WTC11 (cell line): ENCODE data around the gene RHOT2. TPM values are rescaled to one million over a fixed set of nuclear protein-coding genes. Genes with fewer than 3 reads are reported as not detected.
"Not testable (repeated sequence)": the region's sequence is repeated elsewhere in the genome, so short reads cannot be mapped to it uniquely, and the experiment has no call there.

Experiments
- ATAC-seq: fragments of 200-7000 bp; cut with Tn5 transposase; 2 replicates; pipeline ENCODE4 v1.10.0; 2021; ENCODE audit warnings: mild to moderate bottlenecking, moderate library complexity
- CTCF ChIA-PET: fragments of 300-600 bp; sonication (Branson Sonifier 250); formaldehyde crosslinking; loops from one replicate; lab custom pipeline; 2021; ENCODE audit warnings: antibody characterized with exemption; lab: Charles Lee
- POLR2A ChIA-PET: fragments of 350-600 bp; sonication (Branson Sonifier 250); formaldehyde crosslinking; loops from one replicate; lab custom pipeline; 2021; ENCODE audit warnings: antibody characterized with exemption; lab: Charles Lee
- DNase-seq: peaks from one replicate; pipeline ENCODE4 v3.0.0; 2021; ENCODE audit warnings: low spot score
- H3K27ac Mint-ChIP-seq: 2 replicates; pipeline ENCODE4 v1.8.0; 2021; ENCODE audit warnings: mixed read lengths
- H3K27me3 Mint-ChIP-seq: 2 replicates; pipeline ENCODE4 v1.8.0; 2021; ENCODE audit warnings: low read depth, mild to moderate bottlenecking, moderate library complexity, mixed read lengths
- H3K36me3 Mint-ChIP-seq: 2 replicates; pipeline ENCODE4 v1.8.0; 2021; ENCODE audit warnings: mixed read lengths
- H3K4me1 Mint-ChIP-seq: 2 replicates; pipeline ENCODE4 v1.8.0; 2022; ENCODE audit warnings: mixed read lengths
- H3K4me3 Mint-ChIP-seq: 2 replicates; pipeline ENCODE4 v1.8.0; 2021; ENCODE audit warnings: mild to moderate bottlenecking, moderate library complexity, mixed read lengths
- H3K9me3 Mint-ChIP-seq: 2 replicates; pipeline ENCODE4 v1.8.0; 2021; ENCODE audit warnings: mixed read lengths
- ETV6 ChIP-seq: sonication (generic); formaldehyde crosslinking; IDR thresholded peaks from 2 replicates; pipeline ENCODE4 v1.8.1; 2022; ENCODE audit warnings: mild to moderate bottlenecking, missing genetic modification reagents
- FOXJ3 ChIP-seq: sonication (generic); formaldehyde crosslinking; IDR thresholded peaks from 2 replicates; pipeline ENCODE4 v1.9.0; 2021; ENCODE audit warnings: missing genetic modification reagents, mild to moderate bottlenecking, borderline replicate concordance
- FOXK1 ChIP-seq: sonication (generic); formaldehyde crosslinking; IDR thresholded peaks from 2 replicates; pipeline ENCODE4 v1.8.0; 2022; ENCODE audit warnings: mild to moderate bottlenecking, moderate library complexity, missing genetic modification reagents
- GABPB1 ChIP-seq: sonication (generic); formaldehyde crosslinking; IDR thresholded peaks from 2 replicates; pipeline ENCODE4 v1.8.1; 2023; ENCODE audit warnings: mild to moderate bottlenecking, missing genetic modification reagents
- HMGA2 ChIP-seq: fragments of 250-450 bp; sonication (Bioruptor Pico); IDR thresholded peaks from 2 replicates; pipeline ENCODE4 v1.4.0; 2021; ENCODE audit warnings: mild to moderate bottlenecking, moderate library complexity
- JAZF1 ChIP-seq: fragments of 250-450 bp; sonication (Bioruptor Pico); IDR thresholded peaks from 2 replicates; pipeline ENCODE4 v1.9.0; 2021; ENCODE audit warnings: moderate library complexity, mild to moderate bottlenecking, inconsistent platforms
- NR1H2 ChIP-seq: sonication (generic); formaldehyde crosslinking; IDR thresholded peaks from 2 replicates; pipeline ENCODE4 v1.9.0; 2021; ENCODE audit warnings: mild to moderate bottlenecking, moderate library complexity, missing genetic modification reagents
- NR2C2 ChIP-seq: sonication (generic); formaldehyde crosslinking; IDR thresholded peaks from 2 replicates; pipeline ENCODE4 v1.8.0; 2022; ENCODE audit warnings: mild to moderate bottlenecking, missing genetic modification reagents
- RELA ChIP-seq: sonication (generic); formaldehyde crosslinking; IDR thresholded peaks from 2 replicates; pipeline ENCODE4 v1.8.1; 2022; ENCODE audit warnings: missing genetic modification reagents, mild to moderate bottlenecking, borderline replicate concordance
- RORB ChIP-seq: fragments of 250-450 bp; sonication (Bioruptor Pico); IDR thresholded peaks from 2 replicates; pipeline ENCODE4 v1.9.0; 2021; ENCODE audit warnings: mild to moderate bottlenecking
- SP1 ChIP-seq: sonication (generic); formaldehyde crosslinking; conservative IDR thresholded peaks from 2 replicates; pipeline ENCODE4 v1.8.1; 2022; ENCODE audit warnings: missing genetic modification reagents
- TCF7 ChIP-seq: sonication (generic); formaldehyde crosslinking; IDR thresholded peaks from 2 replicates; pipeline ENCODE4 v1.8.0; 2022; ENCODE audit warnings: mild to moderate bottlenecking, low read depth, missing genetic modification reagents, moderate library complexity
- ZNF219 ChIP-seq: sonication (generic); formaldehyde crosslinking; IDR thresholded peaks from 2 replicates; pipeline ENCODE4 v1.8.0; 2023; ENCODE audit warnings: missing genetic modification reagents, mild to moderate bottlenecking, borderline replicate concordance
- total RNA-seq: library from RNA; stranded (reverse); gene quantifications from 3 replicates; pipeline ENCODE4 v1.2.3, GENCODE V29; 2021
- TF ChIP-seq, protein P1 (sequence below): fragments of 250-450 bp; sonication (Bioruptor Pico); IDR thresholded peaks from 2 replicates; pipeline ENCODE4 v1.9.0; 2021; ENCODE audit warnings: mild to moderate bottlenecking
- TF ChIP-seq, protein P2 (sequence below): fragments of 200-600 bp; IDR thresholded peaks from 2 replicates; pipeline ENCODE4 v1.8.0; 2022; ENCODE audit warnings: antibody characterized with exemption
- TF ChIP-seq, protein P3 (sequence below): sonication (generic); formaldehyde crosslinking; IDR thresholded peaks from 2 replicates; pipeline ENCODE4 v1.8.1; 2022; ENCODE audit warnings: missing genetic modification reagents, borderline replicate concordance
- TF ChIP-seq, protein P4 (sequence below): sonication (generic); formaldehyde crosslinking; IDR thresholded peaks from 2 replicates; pipeline ENCODE4 v1.8.1; 2023; ENCODE audit warnings: mild to moderate bottlenecking, missing genetic modification reagents
- TF ChIP-seq, protein P5 (sequence below): sonication (generic); formaldehyde crosslinking; conservative IDR thresholded peaks from 2 replicates; pipeline ENCODE4 v1.8.1; 2023; ENCODE audit warnings: mild to moderate bottlenecking, low read depth, missing genetic modification reagents, moderate library complexity
- TF ChIP-seq, protein P6 (sequence below): sonication (generic); formaldehyde crosslinking; IDR thresholded peaks from 2 replicates; pipeline ENCODE4 v1.8.1; 2023; ENCODE audit warnings: mild to moderate bottlenecking, missing genetic modification reagents, moderate library complexity

The RHOT2 gene
- total RNA-seq, 1 experiment from 2014 or later = 285 TPM

DNA sequence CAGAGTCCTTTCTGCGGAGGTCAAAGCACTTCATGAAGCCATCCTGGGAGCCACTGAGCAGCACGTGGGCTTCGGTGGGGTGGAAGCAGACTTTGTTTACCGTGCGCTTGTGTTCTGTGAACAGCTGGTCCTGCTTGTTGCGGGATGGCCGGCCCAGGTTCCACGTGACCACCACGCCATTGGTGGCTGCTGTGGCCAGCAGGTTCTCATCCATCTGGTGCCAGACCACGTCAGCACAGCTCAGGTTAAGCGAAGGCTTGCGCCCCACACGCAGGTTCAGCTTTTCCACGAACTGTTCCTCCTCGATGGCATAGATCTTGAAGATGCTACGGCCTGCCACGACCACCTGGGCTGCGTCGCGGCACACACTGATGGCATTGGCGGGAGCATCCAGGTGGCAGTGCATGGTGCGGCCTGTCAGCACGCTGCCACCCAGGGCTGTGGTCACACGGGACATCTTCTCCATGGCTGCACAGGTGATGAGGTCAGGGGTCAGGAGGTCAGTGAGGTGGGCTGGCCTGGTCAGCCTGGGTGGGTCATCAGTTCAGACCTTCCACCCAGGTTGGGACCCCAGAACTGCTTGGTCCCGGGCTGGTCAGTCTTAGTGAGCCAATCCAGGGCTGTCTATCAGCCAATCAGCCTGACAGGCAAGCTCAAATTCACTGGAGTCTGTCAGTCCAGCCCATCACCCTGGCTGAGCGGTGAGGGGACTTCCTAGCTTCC, 21.4 kb downstream of the RHOT2 start:
- Mint-ChIP-seq H3K36me3 (peaks cover 5% of the 10 kb centered on the region), H3K9me3 (no peaks in the 10 kb centered on the region), H3K4me1 (peaks cover 4% of the 10 kb centered on the region), H3K4me3 (peak overlapping the region; percentile 82), H3K27ac (peak overlapping the region; percentile 45; the same call in 1 of the 2 replicates), H3K27me3 (peaks cover 32% of the 10 kb centered on the region)
- TF ChIP-seq NR2C2 (CRISPR knock-in tag) (no peak), GABPB1 (CRISPR knock-in tag) (no peak), ETV6 (CRISPR knock-in tag) (no peak), RORB (CRISPR knock-in tag) (no peak), FOXJ3 (no peak), RELA (no peak)
- TF ChIP-seq, protein P1, sequence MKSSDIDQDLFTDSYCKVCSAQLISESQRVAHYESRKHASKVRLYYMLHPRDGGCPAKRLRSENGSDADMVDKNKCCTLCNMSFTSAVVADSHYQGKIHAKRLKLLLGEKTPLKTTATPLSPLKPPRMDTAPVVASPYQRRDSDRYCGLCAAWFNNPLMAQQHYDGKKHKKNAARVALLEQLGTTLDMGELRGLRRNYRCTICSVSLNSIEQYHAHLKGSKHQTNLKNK (CRISPR knock-in tag) = no peak
- TF ChIP-seq, protein P2, sequence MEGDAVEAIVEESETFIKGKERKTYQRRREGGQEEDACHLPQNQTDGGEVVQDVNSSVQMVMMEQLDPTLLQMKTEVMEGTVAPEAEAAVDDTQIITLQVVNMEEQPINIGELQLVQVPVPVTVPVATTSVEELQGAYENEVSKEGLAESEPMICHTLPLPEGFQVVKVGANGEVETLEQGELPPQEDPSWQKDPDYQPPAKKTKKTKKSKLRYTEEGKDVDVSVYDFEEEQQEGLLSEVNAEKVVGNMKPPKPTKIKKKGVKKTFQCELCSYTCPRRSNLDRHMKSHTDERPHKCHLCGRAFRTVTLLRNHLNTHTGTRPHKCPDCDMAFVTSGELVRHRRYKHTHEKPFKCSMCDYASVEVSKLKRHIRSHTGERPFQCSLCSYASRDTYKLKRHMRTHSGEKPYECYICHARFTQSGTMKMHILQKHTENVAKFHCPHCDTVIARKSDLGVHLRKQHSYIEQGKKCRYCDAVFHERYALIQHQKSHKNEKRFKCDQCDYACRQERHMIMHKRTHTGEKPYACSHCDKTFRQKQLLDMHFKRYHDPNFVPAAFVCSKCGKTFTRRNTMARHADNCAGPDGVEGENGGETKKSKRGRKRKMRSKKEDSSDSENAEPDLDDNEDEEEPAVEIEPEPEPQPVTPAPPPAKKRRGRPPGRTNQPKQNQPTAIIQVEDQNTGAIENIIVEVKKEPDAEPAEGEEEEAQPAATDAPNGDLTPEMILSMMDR = no peak
- CTCF ChIA-PET = interaction anchor here (0.8 to 1.6 kb wide), 6 partner anchors 10 to 39 kb away, joined by 3 to 5 read pairs (median 4); partner anchors contain the start of genes RHBDL1 and STUB1
- POLR2A ChIA-PET = interaction anchor here (1.3 kb wide), 1 partner anchor 32 kb away, joined by 5 read pairs; the partner anchor contains the start of gene ANTKMT
- ATAC-seq = no peak
- no peak for DNase-seq

DNA sequence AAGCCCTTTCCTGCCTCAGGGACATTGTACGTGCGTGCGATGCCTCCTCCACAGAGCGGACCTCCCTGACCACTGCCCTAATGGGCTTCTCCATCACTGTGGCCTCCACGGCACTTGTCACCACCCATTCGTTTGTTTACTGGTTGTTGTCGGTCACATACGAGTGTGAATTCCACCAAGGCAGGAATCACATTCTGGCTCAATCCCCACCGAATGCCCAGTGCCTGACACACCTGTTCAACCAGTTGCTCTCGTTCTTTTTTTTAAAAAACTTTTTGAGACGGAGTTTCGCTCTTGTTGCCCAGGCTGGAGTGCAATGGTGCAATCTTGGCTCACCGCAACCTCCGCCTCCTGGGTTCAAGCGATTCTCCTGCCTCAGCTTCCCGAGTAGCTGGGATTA, 23.3 kb downstream of the RHOT2 start:
- H3K4me1 Mint-ChIP-seq, ATAC-seq, H3K36me3 Mint-ChIP-seq, H3K9me3 Mint-ChIP-seq, CTCF ChIA-PET, POLR2A ChIA-PET, DNase-seq: not testable (repeated sequence)
- peaks cover 42% of the 10 kb centered on the region for H3K27me3 Mint-ChIP-seq
- H3K4me3 Mint-ChIP-seq = peak overlapping the region; percentile 82
- peak overlapping the region; percentile 41; the same call in 1 of the 2 replicates for H3K27ac Mint-ChIP-seq

DNA sequence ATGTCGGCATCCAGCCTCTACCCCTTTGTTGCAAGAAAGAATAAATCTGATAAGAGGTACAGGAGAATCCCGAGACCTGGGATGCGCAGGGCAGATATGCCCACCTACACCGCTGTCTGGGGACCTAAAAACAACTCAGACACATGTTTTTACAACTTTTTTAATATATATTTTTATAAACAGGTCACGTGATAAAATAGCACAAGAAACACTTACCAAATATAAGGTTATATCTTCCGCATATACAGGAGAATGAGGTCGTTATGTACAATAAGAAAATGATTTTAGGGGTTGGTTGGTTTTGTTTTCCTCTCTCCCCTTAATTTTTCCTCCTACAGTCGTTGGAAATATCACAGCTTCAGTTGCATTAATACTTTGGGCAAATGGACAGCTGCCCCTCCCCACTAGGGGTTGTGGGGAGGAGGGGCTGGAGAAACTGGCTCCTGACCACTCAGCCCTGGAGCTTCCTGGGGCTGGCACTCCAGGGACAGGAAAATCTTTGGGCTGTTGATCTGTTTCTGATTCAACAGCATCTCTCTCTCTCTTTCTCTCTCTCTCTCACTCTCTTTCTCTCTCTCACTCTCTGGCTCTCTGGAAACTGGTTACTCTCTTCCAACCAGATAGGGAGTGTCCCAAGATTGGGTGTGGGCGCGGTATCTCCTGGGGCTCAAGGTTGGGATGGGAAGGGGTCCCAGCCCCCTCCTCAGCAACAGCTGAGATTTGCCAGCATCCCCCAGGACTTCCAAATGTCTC, 24.6 kb downstream of the RHOT2 start:
- POLR2A ChIA-PET = no interaction called here
- H3K9me3 Mint-ChIP-seq = no peaks in the 10 kb centered on the region
- peaks cover 8% of the 10 kb centered on the region for H3K4me1 Mint-ChIP-seq
- ATAC-seq (no peak), DNase-seq (no peak)
- TF ChIP-seq JAZF1 (CRISPR knock-in tag) (no peak), SP1 (CRISPR knock-in tag) (no peak), NR1H2 (CRISPR knock-in tag) (no peak), ZNF219 (CRISPR knock-in tag) (no peak), HMGA2 (CRISPR knock-in tag) (no peak), TCF7 (CRISPR knock-in tag) (no peak), FOXJ3 (no peak), FOXK1 (CRISPR knock-in tag) (no peak)
- TF ChIP-seq, protein P3, sequence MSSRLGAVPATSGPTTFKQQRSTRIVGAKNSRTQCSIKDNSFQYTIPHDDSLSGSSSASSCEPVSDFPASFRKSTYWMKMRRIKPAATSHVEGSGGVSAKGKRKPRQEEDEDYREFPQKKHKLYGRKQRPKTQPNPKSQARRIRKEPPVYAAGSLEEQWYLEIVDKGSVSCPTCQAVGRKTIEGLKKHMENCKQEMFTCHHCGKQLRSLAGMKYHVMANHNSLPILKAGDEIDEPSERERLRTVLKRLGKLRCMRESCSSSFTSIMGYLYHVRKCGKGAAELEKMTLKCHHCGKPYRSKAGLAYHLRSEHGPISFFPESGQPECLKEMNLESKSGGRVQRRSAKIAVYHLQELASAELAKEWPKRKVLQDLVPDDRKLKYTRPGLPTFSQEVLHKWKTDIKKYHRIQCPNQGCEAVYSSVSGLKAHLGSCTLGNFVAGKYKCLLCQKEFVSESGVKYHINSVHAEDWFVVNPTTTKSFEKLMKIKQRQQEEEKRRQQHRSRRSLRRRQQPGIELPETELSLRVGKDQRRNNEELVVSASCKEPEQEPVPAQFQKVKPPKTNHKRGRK (CRISPR knock-in tag) = no peak
- TF ChIP-seq, protein P4, sequence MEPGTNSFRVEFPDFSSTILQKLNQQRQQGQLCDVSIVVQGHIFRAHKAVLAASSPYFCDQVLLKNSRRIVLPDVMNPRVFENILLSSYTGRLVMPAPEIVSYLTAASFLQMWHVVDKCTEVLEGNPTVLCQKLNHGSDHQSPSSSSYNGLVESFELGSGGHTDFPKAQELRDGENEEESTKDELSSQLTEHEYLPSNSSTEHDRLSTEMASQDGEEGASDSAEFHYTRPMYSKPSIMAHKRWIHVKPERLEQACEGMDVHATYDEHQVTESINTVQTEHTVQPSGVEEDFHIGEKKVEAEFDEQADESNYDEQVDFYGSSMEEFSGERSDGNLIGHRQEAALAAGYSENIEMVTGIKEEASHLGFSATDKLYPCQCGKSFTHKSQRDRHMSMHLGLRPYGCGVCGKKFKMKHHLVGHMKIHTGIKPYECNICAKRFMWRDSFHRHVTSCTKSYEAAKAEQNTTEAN = no peak
- TF ChIP-seq, protein P5, sequence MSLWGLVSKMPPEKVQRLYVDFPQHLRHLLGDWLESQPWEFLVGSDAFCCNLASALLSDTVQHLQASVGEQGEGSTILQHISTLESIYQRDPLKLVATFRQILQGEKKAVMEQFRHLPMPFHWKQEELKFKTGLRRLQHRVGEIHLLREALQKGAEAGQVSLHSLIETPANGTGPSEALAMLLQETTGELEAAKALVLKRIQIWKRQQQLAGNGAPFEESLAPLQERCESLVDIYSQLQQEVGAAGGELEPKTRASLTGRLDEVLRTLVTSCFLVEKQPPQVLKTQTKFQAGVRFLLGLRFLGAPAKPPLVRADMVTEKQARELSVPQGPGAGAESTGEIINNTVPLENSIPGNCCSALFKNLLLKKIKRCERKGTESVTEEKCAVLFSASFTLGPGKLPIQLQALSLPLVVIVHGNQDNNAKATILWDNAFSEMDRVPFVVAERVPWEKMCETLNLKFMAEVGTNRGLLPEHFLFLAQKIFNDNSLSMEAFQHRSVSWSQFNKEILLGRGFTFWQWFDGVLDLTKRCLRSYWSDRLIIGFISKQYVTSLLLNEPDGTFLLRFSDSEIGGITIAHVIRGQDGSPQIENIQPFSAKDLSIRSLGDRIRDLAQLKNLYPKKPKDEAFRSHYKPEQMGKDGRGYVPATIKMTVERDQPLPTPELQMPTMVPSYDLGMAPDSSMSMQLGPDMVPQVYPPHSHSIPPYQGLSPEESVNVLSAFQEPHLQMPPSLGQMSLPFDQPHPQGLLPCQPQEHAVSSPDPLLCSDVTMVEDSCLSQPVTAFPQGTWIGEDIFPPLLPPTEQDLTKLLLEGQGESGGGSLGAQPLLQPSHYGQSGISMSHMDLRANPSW = no peak
- TF ChIP-seq, protein P6, sequence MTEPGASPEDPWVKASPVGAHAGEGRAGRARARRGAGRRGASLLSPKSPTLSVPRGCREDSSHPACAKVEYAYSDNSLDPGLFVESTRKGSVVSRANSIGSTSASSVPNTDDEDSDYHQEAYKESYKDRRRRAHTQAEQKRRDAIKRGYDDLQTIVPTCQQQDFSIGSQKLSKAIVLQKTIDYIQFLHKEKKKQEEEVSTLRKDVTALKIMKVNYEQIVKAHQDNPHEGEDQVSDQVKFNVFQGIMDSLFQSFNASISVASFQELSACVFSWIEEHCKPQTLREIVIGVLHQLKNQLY (CRISPR knock-in tag) = no peak
- TF ChIP-seq, protein P1 (CRISPR knock-in tag) = no peak
- H3K36me3 Mint-ChIP-seq = no peaks in the 10 kb centered on the region
- peak overlapping the region; percentile 0; the same call in 1 of the 2 replicates for H3K4me3 Mint-ChIP-seq
- H3K27me3 Mint-ChIP-seq = peaks cover 51% of the 10 kb centered on the region
- H3K27ac Mint-ChIP-seq = no peak overlapping the region
- CTCF ChIA-PET = interaction anchor here (0.5 to 2.5 kb wide), 4 partner anchors 14 to 44 kb away, joined by 3 to 8 read pairs (median 6); partner anchors contain the start of gene RHOT2
